ENCODE results near the gene KCNE1. TPM values are rescaled to one million over a fixed set of nuclear protein-coding genes. Genes with fewer than 3 reads are reported as not detected.
"Not testable (repeated sequence)": the region's sequence is repeated elsewhere in the genome, so short reads cannot be mapped to it uniquely, and the experiment has no call there.

KCNE1 gene
- total and polyA plus RNA-seq, 10 of the 15 experiments (the other 5 are each of a cell fraction or from before 2014, with no cell fraction given), result 0.06 to 0.18 (median 0.09) TPM; not detected in 5

DNA sequence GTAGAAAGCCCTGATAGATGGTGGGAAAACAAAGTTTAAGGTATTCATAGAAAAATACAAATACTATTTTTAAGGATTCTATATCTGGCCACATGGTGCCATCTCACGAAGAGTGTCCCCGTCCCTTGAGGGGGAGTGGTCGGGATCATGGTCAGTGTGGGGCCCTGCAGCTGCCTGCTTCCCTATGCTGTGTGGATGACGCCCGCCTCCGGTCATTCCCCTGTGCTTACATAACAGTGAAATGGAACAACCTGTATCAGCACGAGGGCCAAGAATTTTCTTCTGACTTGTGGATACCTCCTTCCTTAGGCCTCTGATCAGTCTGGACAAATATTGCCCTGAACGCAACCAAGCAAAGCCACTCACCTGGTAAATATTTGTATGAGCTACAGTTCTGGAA lies 84.7 kb downstream of the KCNE1 start:
- H2AFZ ChIP-seq (ENCODE audit: control insufficient read depth, low read depth, low read length); CTCF ChIA-PET; in situ Hi-C loops (cut with MboI); H3K9me3 ChIP-seq (replicated peaks; ENCODE audit: control insufficient read depth, insufficient read depth, low read length); SMC1A ChIA-PET (ENCODE audit: uncharacterized antibody, unreplicated experiment); H3K79me2 ChIP-seq (ENCODE audit: control insufficient read depth, insufficient read depth, low read length); intact Hi-C loops (cut with micrococcal nuclease; ENCODE audit: unreplicated experiment); RAD21 ChIA-PET (ENCODE audit: unreplicated experiment); ATAC-seq; DNase-seq (ENCODE audit: low read depth, low spot score); H3K9ac ChIP-seq (ENCODE audit: control insufficient read depth, insufficient read depth, low read length); POLR2A ChIA-PET; BruUV-seq (replicated peaks); H3K4me3 ChIP-seq; H3K4me1 ChIP-seq (ENCODE audit: control insufficient read depth, insufficient read depth, low read length); H3K27ac ChIP-seq (ENCODE audit: control insufficient read depth, insufficient read depth); H3K27me3 ChIP-seq (replicated peaks in 1 of 2; ENCODE audit: control insufficient read depth in 2 of 2, insufficient read depth in 2 of 2, low read length in 1 of 2); H4K20me1 ChIP-seq (ENCODE audit: control insufficient read depth, insufficient read depth); H3K4me2 ChIP-seq (ENCODE audit: control insufficient read depth, insufficient read depth); FAIRE-seq; H3K36me3 ChIP-seq (ENCODE audit: control insufficient read depth in 2 of 2, insufficient read depth in 2 of 2, low read length in 1 of 2): not testable (repeated sequence)
- WGBS (ENCODE audit: insufficient coverage, insufficient replicate concordance, low lambda C conversion rate, missing lambda C conversion rate), result no CpG with 5 or more reads among the region's 8 CpGs

DNA sequence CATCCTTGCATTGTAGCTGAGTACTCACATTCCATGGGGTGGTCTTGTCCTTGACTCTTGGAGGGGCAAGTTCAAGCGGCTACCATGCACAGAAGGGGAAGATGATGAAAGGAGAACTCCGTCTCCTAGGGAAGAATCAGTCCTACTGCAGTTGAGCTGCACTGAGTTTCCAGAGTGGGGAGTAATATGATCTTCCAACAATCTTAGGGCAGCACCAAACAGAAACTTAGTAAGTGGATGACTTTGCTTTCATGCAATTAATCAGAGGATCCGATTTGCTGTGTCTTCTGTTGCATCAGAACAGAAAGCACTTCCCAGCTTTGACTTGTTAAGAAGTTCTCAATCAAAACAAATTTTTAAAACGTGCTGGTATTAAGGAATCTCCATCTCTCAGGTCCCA lies 88.2 kb downstream of the KCNE1 start, which contains the start of gene SMIM34:
TSS of gene SMIM34 (minus strand) at position 147 of the 400 bp plus-strand sequence. CDS start at position 35, 112 bp downstream.
- ATAC-seq; H3K27ac ChIP-seq (ENCODE audit: control insufficient read depth, insufficient read depth); H3K79me2 ChIP-seq (ENCODE audit: control insufficient read depth, insufficient read depth, low read length); RAD21 ChIA-PET (ENCODE audit: unreplicated experiment); H3K4me2 ChIP-seq (ENCODE audit: control insufficient read depth, insufficient read depth); H3K9me3 ChIP-seq (replicated peaks; ENCODE audit: control insufficient read depth, insufficient read depth, low read length); H4K20me1 ChIP-seq (ENCODE audit: control insufficient read depth, insufficient read depth); H3K9ac ChIP-seq (ENCODE audit: control insufficient read depth, insufficient read depth, low read length); H3K27me3 ChIP-seq (replicated peaks in 1 of 2; ENCODE audit: control insufficient read depth in 2 of 2, insufficient read depth in 2 of 2, low read length in 1 of 2); in situ Hi-C loops (cut with MboI); H3K4me3 ChIP-seq; H2AFZ ChIP-seq (ENCODE audit: control insufficient read depth, low read depth, low read length); POLR2A ChIA-PET; intact Hi-C loops (cut with micrococcal nuclease; ENCODE audit: unreplicated experiment); CTCF ChIA-PET; SMC1A ChIA-PET (ENCODE audit: uncharacterized antibody, unreplicated experiment); BruUV-seq (replicated peaks); DNase-seq (ENCODE audit: low read depth, low spot score); FAIRE-seq; H3K4me1 ChIP-seq (ENCODE audit: control insufficient read depth, insufficient read depth, low read length); H3K36me3 ChIP-seq (ENCODE audit: control insufficient read depth in 2 of 2, insufficient read depth in 2 of 2, low read length in 1 of 2): not testable (repeated sequence)
- WGBS (ENCODE audit: insufficient coverage, insufficient replicate concordance, low lambda C conversion rate, missing lambda C conversion rate), result no CpG with 5 or more reads among the region's 4 CpGs

- BruUV-seq (replicated peaks); H3K4me3 ChIP-seq; H3K4me1 ChIP-seq (ENCODE audit: control insufficient read depth, insufficient read depth, low read length); H3K4me2 ChIP-seq (ENCODE audit: control insufficient read depth, insufficient read depth); H3K9me3 ChIP-seq (replicated peaks; ENCODE audit: control insufficient read depth, insufficient read depth, low read length); in situ Hi-C loops (cut with MboI); CTCF ChIA-PET; H3K27ac ChIP-seq (ENCODE audit: control insufficient read depth, insufficient read depth); H3K79me2 ChIP-seq (ENCODE audit: control insufficient read depth, insufficient read depth, low read length); SMC1A ChIA-PET (ENCODE audit: uncharacterized antibody, unreplicated experiment); DNase-seq (ENCODE audit: low read depth, low spot score); intact Hi-C loops (cut with micrococcal nuclease; ENCODE audit: unreplicated experiment); H4K20me1 ChIP-seq (ENCODE audit: control insufficient read depth, insufficient read depth); H2AFZ ChIP-seq (ENCODE audit: control insufficient read depth, low read depth, low read length); H3K36me3 ChIP-seq (ENCODE audit: control insufficient read depth in 2 of 2, insufficient read depth in 2 of 2, low read length in 1 of 2); POLR2A ChIA-PET; RAD21 ChIA-PET (ENCODE audit: unreplicated experiment); H3K9ac ChIP-seq (ENCODE audit: control insufficient read depth, insufficient read depth, low read length); H3K27me3 ChIP-seq (replicated peaks in 1 of 2; ENCODE audit: control insufficient read depth in 2 of 2, insufficient read depth in 2 of 2, low read length in 1 of 2); FAIRE-seq: not testable (repeated sequence)
- WGBS (ENCODE audit: insufficient coverage, insufficient replicate concordance, low lambda C conversion rate, missing lambda C conversion rate), result no CpG with 5 or more reads among the region's 5 CpGs
- ATAC-seq, result peak; percentile 59
These were observed 94.4 kb downstream of the KCNE1 start for GRCh38 chr21:34417448-34418077.

DNA sequence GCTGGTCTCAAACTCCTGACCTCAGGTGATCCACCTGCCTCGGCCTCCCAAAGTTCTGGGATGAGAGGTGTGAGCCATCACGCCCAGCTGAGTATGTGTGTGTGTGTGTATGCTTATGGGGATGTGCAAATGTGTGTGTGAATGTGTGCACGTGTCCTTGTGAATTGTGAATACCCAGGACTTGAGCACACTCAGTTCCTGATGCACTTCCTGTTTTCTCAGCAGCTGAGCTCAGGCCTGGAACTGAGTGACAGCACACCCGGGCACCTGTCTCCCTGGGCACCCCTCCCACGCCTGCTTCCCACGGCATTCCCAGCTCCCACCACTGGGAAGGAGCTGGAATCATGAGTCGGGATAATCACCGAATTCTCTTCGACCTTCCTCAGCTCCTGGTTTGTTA lies 104.7 kb downstream of the KCNE1 start:
- FAIRE-seq; ATAC-seq; H2AFZ ChIP-seq (ENCODE audit: control insufficient read depth, low read depth, low read length); H3K4me2 ChIP-seq (ENCODE audit: control insufficient read depth, insufficient read depth); H3K27me3 ChIP-seq (replicated peaks in 1 of 2; ENCODE audit: control insufficient read depth in 2 of 2, insufficient read depth in 2 of 2, low read length in 1 of 2); POLR2A ChIA-PET; H3K9me3 ChIP-seq (replicated peaks; ENCODE audit: control insufficient read depth, insufficient read depth, low read length); in situ Hi-C loops (cut with MboI); intact Hi-C loops (cut with micrococcal nuclease; ENCODE audit: unreplicated experiment); SMC1A ChIA-PET (ENCODE audit: uncharacterized antibody, unreplicated experiment); H3K27ac ChIP-seq (ENCODE audit: control insufficient read depth, insufficient read depth); BruUV-seq (replicated peaks); CTCF ChIA-PET; H3K79me2 ChIP-seq (ENCODE audit: control insufficient read depth, insufficient read depth, low read length); H3K4me3 ChIP-seq; H3K36me3 ChIP-seq (ENCODE audit: control insufficient read depth in 2 of 2, insufficient read depth in 2 of 2, low read length in 1 of 2); RAD21 ChIA-PET (ENCODE audit: unreplicated experiment); DNase-seq (ENCODE audit: low read depth, low spot score); H3K9ac ChIP-seq (ENCODE audit: control insufficient read depth, insufficient read depth, low read length); H4K20me1 ChIP-seq (ENCODE audit: control insufficient read depth, insufficient read depth); H3K4me1 ChIP-seq (ENCODE audit: control insufficient read depth, insufficient read depth, low read length): not testable (repeated sequence)
- WGBS (ENCODE audit: insufficient coverage, insufficient replicate concordance, low lambda C conversion rate, missing lambda C conversion rate), result no CpG with 5 or more reads among the region's 9 CpGs

All from GM12878 (cell line).